GM12878 (cell line): ENCODE data around the gene ZNF692. TPM values are rescaled to one million over a fixed set of nuclear protein-coding genes. Genes with fewer than 3 reads are reported as not detected.

ENCODE experiments used
- ATAC-seq: fragments of 200-7000 bp; cut with Tn5 transposase; 3 replicates; pipeline ENCODE4 v1.9.1; 2020; ENCODE audit warnings: mild to moderate bottlenecking, moderate library complexity
- BruUV-seq: library from RNA; stranded (reverse); fragments of 400-500 nt; replicated peaks from 2 replicates; lab custom pipeline; 2021; lab: Mats Ljungman, UMichigan
- CTCF ChIA-PET: fragments of 300-600 bp; sonication (Branson Sonifier 250); formaldehyde crosslinking; extraction: SDS; loops from one replicate; lab custom pipeline; 2021; ENCODE audit warnings: inconsistent platforms; lab: Yijun Ruan, JAX
- POLR2A ChIA-PET: fragments of 350-600 bp; formaldehyde crosslinking; extraction: SDS; loops from one replicate; lab custom pipeline; 2021; ENCODE audit warnings: inconsistent platforms; lab: Charles Lee
- RAD21 ChIA-PET: fragments of 300-600 bp; sonication (Branson Sonifier 250); formaldehyde crosslinking; loops from one replicate; lab custom pipeline; 2023; ENCODE audit warnings: antibody characterized with exemption; ENCODE audit not compliant: unreplicated experiment; lab: Charles Lee
- SMC1A ChIA-PET: fragments of 300-600 bp; sonication (Branson Sonifier 250); formaldehyde crosslinking; loops from one replicate; lab custom pipeline; 2023; ENCODE audit not compliant: unreplicated experiment, uncharacterized antibody; lab: Charles Lee
- DNase-seq: peaks from one replicate; pipeline ENCODE4 v3.0.0-alpha.2; 2011; ENCODE audit warnings: low read depth, low spot score
- FAIRE-seq: peaks from 3 replicates; lab custom pipeline; 2011; peaks lifted over from hg19 to GRCh38; lab: Jason Lieb, UNC
- H2AFZ ChIP-seq: 2 replicates; pipeline ENCODE4 v1.6.0; 2011; ENCODE audit warnings: low read depth, low read length, control low read depth; ENCODE audit not compliant: control insufficient read depth
- H3K27ac ChIP-seq: 2 replicates; pipeline ENCODE4 v1.5.1; 2011; ENCODE audit warnings: control low read depth; ENCODE audit not compliant: control insufficient read depth, insufficient read depth
- H3K27me3 ChIP-seq, 2 experiments: replicated peaks in 1 of 2; 2 replicates each; pipeline versions ENCODE4 v1.6.0 to v1.6.1; 2011; ENCODE audit warnings: low read length in 1 of 2; ENCODE audit not compliant: control insufficient read depth in 2 of 2, insufficient read depth in 2 of 2
- H3K36me3 ChIP-seq, 2 experiments: 2 replicates each; pipeline ENCODE4 v1.5.1; 2011; ENCODE audit warnings: low read length in 1 of 2; ENCODE audit not compliant: control insufficient read depth in 2 of 2, insufficient read depth in 2 of 2
- H3K4me1 ChIP-seq: 2 replicates; pipeline ENCODE4 v1.6.1; 2011; ENCODE audit warnings: mild to moderate bottlenecking, low read length, moderate library complexity, mixed read lengths; ENCODE audit not compliant: control insufficient read depth, insufficient read depth
- H3K4me2 ChIP-seq: 2 replicates; pipeline ENCODE4 v1.6.0; 2011; ENCODE audit warnings: control low read depth; ENCODE audit not compliant: control insufficient read depth, insufficient read depth
- H3K4me3 ChIP-seq: fragments of 200-600 bp; sonication (generic); 2 replicates; pipeline ENCODE4 v1.5.1; 2016
- H3K79me2 ChIP-seq: 2 replicates; pipeline ENCODE4 v1.6.0; 2011; ENCODE audit warnings: low read length; ENCODE audit not compliant: control insufficient read depth, insufficient read depth
- H3K9ac ChIP-seq: 2 replicates; pipeline ENCODE4 v1.8.0; 2011; ENCODE audit warnings: low read length, control low read depth, mixed read lengths; ENCODE audit not compliant: control insufficient read depth, insufficient read depth
- H3K9me3 ChIP-seq: replicated peaks from 3 replicates; pipeline ENCODE4 v1.5.1; 2011; ENCODE audit warnings: mild to moderate bottlenecking, low read length; ENCODE audit not compliant: control insufficient read depth, insufficient read depth
- H4K20me1 ChIP-seq: 2 replicates; pipeline ENCODE4 v1.6.0; 2011; ENCODE audit not compliant: control insufficient read depth, insufficient read depth
- BMI1 ChIP-seq: fragments of 450-650 bp; IDR thresholded peaks from 2 replicates; pipeline ENCODE4 v1.6.1; 2016; ENCODE audit warnings: mild to moderate bottlenecking, moderate library complexity, borderline replicate concordance
- ESRRA ChIP-seq: IDR thresholded peaks from 2 replicates; pipeline ENCODE4 v1.6.1; 2012; ENCODE audit warnings: mild to moderate bottlenecking, low read length, improper control_type of control experiment
- MEF2A ChIP-seq: IDR thresholded peaks from 2 replicates; pipeline ENCODE4 v1.6.1; 2011; ENCODE audit warnings: low read depth, mild to moderate bottlenecking, low read length, moderate library complexity; ENCODE audit not compliant: insufficient read depth
- MTA2 ChIP-seq: fragments of 450-650 bp; IDR thresholded peaks from 2 replicates; pipeline ENCODE4 v1.6.1; 2016; ENCODE audit warnings: low read depth, mild to moderate bottlenecking, moderate library complexity
- NR2C1 ChIP-seq: fragments of 450-650 bp; IDR thresholded peaks from 2 replicates; pipeline ENCODE4 v1.6.1; 2017; ENCODE audit warnings: antibody characterized with exemption, mild to moderate bottlenecking, moderate library complexity
- NRF1 ChIP-seq: conservative IDR thresholded peaks from 2 replicates; pipeline ENCODE4 v1.6.1; 2011; ENCODE audit warnings: mild to moderate bottlenecking, low read depth, low read length, improper control_type of control experiment
- POLR2AphosphoS5 ChIP-seq: IDR thresholded peaks from 2 replicates; pipeline ENCODE4 v1.6.1; 2011; ENCODE audit warnings: mild to moderate bottlenecking, low read length, inconsistent platforms
- RUNX3 ChIP-seq: IDR thresholded peaks from 2 replicates; pipeline ENCODE4 v1.6.1; 2012; ENCODE audit warnings: low read length, inconsistent platforms
- SMAD5 ChIP-seq: IDR thresholded peaks from 2 replicates; pipeline ENCODE4 v1.6.1; 2016; ENCODE audit warnings: antibody characterized with exemption, low read depth
- SPI1 ChIP-seq: IDR thresholded peaks from 2 replicates; pipeline ENCODE4 v1.6.1; 2011; ENCODE audit warnings: low read depth, mild to moderate bottlenecking, low read length, moderate library complexity, borderline replicate concordance; ENCODE audit not compliant: insufficient read depth
- USF2 ChIP-seq: IDR thresholded peaks from 2 replicates; pipeline ENCODE4 v1.6.1; 2011; ENCODE audit warnings: low read depth, low read length, improper control_type of control experiment, borderline replicate concordance
- WGBS: methylation state at CpG from one replicate; pipeline ENCODE4 v1.1.6; 2016; ENCODE audit warnings: low lambda C conversion rate; ENCODE audit not compliant: insufficient replicate concordance, insufficient coverage; ENCODE audit errors: missing lambda C conversion rate; 5-methylcytosine and 5-hydroxymethylcytosine counted together
- in situ Hi-C: fragments of 300-500 bp; cut with MboI; formaldehyde crosslinking; loops from 9 replicates; pipeline ENCODE4 v1.14.3; 2018; ENCODE audit warnings: mixed read lengths
- intact Hi-C: fragments of 100-400 bp; cut with micrococcal nuclease; formaldehyde crosslinking; loops from one replicate; pipeline ENCODE4 v1.14.2; 2022; ENCODE audit not compliant: unreplicated experiment
- polyA plus RNA-seq, 11 experiments: library from polyadenylated mRNA; depleted of rRNA in 4 of 11; unstranded in 6 of 11; stranded (reverse) in 5 of 11; fragments of >200 nt; fragmentation: Nextera tagmentation in 4 of 11; fragmentation: Illumina TruSeq in 1 of 11; extraction: Ambion mirVana in 4 of 11; extraction: Trizol in 1 of 11; gene quantifications; 1 replicate in 1 of 11; 2 replicates in 10 of 11; pipeline versions ENCODE4 v1.2.1 to v1.2.3, GENCODE V29; 2011 to 2016; ENCODE audit warnings: inconsistent platforms in 2 of 11, missing spikeins in 2 of 11, low read depth in 1 of 11
- total RNA-seq, 4 experiments: library from RNA; depleted of rRNA in 3 of 4; stranded (reverse); fragments of >200 nt in 3 of 4; fragmentation: Illumina TruSeq in 1 of 4; extraction: Trizol in 1 of 4; gene quantifications; 2 replicates each; pipeline versions ENCODE4 v1.2.1 to v1.2.3, GENCODE V29; 2013 to 2021

Gene ZNF692
- total and polyA plus RNA-seq, 10 of the 15 experiments (the other 5 are each of a cell fraction or from before 2014, with no cell fraction given), result 5.3 to 76.6 (median 36.9) TPM

- Histone ChIP-seq H3K27me3 (no peaks in the 10 kb centered on the region; a peak in 1 of 4 replicates), H4K20me1 (no peaks in the 10 kb centered on the region), H3K9ac (no peak overlapping the region), H3K36me3 (no peaks in the 10 kb centered on the region), H2AFZ (no peak overlapping the region), H3K27ac (no peak overlapping the region), H3K4me1 (no peaks in the 10 kb centered on the region), H3K79me2 (no peaks in the 10 kb centered on the region), H3K9me3 (no peaks in the 10 kb centered on the region), H3K4me2 (no peak overlapping the region), H3K4me3 (no peak overlapping the region)
- CTCF ChIA-PET, result no interaction called here
- RAD21 ChIA-PET, result no interaction called here
- DNase-seq (no peak), FAIRE-seq (no peak), ATAC-seq (no peak)
- no TSS peak for BruUV-seq
- POLR2A ChIA-PET, result no interaction called here
- SMC1A ChIA-PET, result interaction anchor here (1.2 kb wide), 1 partner anchor 17 kb away, joined by 4 read pairs; no protein-coding TSS in a partner anchor
- WGBS, result 52% methylated on average over 2 of the region's 2 CpGs
- intact Hi-C loops (no loop called here), in situ Hi-C loops (no loop called here)
- TF ChIP-seq USF2 (no peak), ESRRA (no peak), RUNX3 (0 out of 2 replicates have a peak, but pooled peaks have one; percentile 13), POLR2AphosphoS5 (no peak), MTA2 (peak; percentile 33; the same call in 1 of the 2 replicates)
Observed at GRCh38 chr1:248901578-248901977, 42.7 kb upstream of the ZNF692 start.

DNA sequence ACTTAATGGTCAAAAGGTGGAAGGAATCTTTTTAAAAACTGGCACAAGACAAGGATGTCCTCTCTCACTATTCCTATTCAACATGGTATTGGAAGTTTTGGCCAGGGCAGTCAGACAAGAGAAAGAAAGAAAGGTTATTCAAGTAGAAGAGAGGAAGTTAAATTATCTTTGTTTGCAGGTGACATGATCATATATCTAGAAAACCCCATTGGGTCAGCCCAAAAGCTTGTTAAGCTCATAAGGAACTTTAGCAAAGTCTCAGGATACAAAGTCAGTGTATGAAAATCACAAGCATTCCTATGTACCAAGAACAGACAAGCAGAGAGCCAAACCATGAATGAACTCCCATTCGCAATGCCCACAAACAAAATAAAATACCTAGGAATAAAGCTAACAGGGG lies 41.8 kb upstream of the ZNF692 start:
- no peaks in the 10 kb centered on the region for H3K9me3 ChIP-seq
- no peak overlapping the region for H3K9ac ChIP-seq
- SMC1A ChIA-PET, result interaction anchor here (1.2 kb wide), 1 partner anchor 16 kb away, joined by 4 read pairs; no protein-coding TSS in a partner anchor

More for the DNA sequence above, 41.8 kb upstream of the ZNF692 start:
- H3K27ac ChIP-seq, result no peak overlapping the region
- TF ChIP-seq BMI1 (no peak), NRF1 (no peak), RUNX3 (no peak), NR2C1 (no peak), MEF2A (no peak), SPI1 (no peak), SMAD5 (no peak), ESRRA (no peak)
- H3K4me1 ChIP-seq, result no peaks in the 10 kb centered on the region
- in situ Hi-C loops, result no loop called here
- no peaks in the 10 kb centered on the region for H3K79me2 ChIP-seq
- POLR2A ChIA-PET, result no interaction called here
- no peak overlapping the region for H2AFZ ChIP-seq
- DNase-seq (no peak), FAIRE-seq (no peak), ATAC-seq (no peak)
- H3K27me3 ChIP-seq, result no peaks in the 10 kb centered on the region; a peak in 1 of 4 replicates
- no peaks in the 10 kb centered on the region for H4K20me1 ChIP-seq
- 86% methylated on average over 1 of the region's 1 CpG for WGBS
- no peak overlapping the region for H3K4me2 ChIP-seq
- H3K4me3 ChIP-seq, result no peak overlapping the region
- no TSS peak for BruUV-seq
- RAD21 ChIA-PET, result no interaction called here
- CTCF ChIA-PET, result interaction anchor here (1.3 kb wide), 1 partner anchor 8 kb away, joined by 3 read pairs; no protein-coding TSS in a partner anchor
- intact Hi-C loops, result no loop called here
- no peaks in the 10 kb centered on the region for H3K36me3 ChIP-seq
